Thoracic aorta (tissue), 2 donors: Measurements from ENCODE around the gene CFAP65. TPM values are rescaled to one million over a fixed set of nuclear protein-coding genes. Genes with fewer than 3 reads are reported as not detected.
A peak's percentile ranks its signal among the peaks of the same experiment; 100 is the strongest.

Experiments
- ATAC-seq: fragments of 150-250 bp; one replicate; pipeline ENCODE4 v1.8.0; 2017; ENCODE audit warnings: low read depth; ENCODE audit not compliant: insufficient number of reproducible peaks, low FRiP score
- DNase-seq: peaks from one replicate; pipeline ENCODE4 v3.0.0-alpha.2; 2020; ENCODE audit warnings: low spot score
- H3K27ac ChIP-seq, 2 donors: fragments of 200-600 bp; sonication (generic); 1 replicate in 1 of 2; 2 replicates in 1 of 2; pipeline ENCODE4 v1.5.1; 2016; ENCODE audit warnings: mild to moderate bottlenecking in 2 of 2, moderate library complexity in 2 of 2
- H3K27me3 ChIP-seq: fragments of 200-600 bp; sonication (generic); replicated peaks from 2 replicates; pipeline ENCODE4 v1.6.0; 2016; ENCODE audit warnings: mild to moderate bottlenecking; ENCODE audit not compliant: insufficient read depth
- H3K36me3 ChIP-seq: fragments of 200-600 bp; sonication (generic); one replicate; pipeline ENCODE4 v1.5.1; 2016
- H3K4me1 ChIP-seq, 2 donors: fragments of 200-600 bp; sonication (generic); 1 replicate in 1 of 2; 2 replicates in 1 of 2; pipeline versions ENCODE4 v1.5.1 to v1.6.0; 2016; ENCODE audit warnings: low read depth in 2 of 2, mild to moderate bottlenecking in 1 of 2; ENCODE audit not compliant: control insufficient read depth in 1 of 2
- H3K4me3 ChIP-seq: fragments of 200-600 bp; sonication (generic); 2 replicates; pipeline ENCODE4 v1.5.1; 2016; ENCODE audit warnings: mild to moderate bottlenecking
- H3K9me3 ChIP-seq: fragments of 200-600 bp; sonication (generic); 2 replicates; pipeline ENCODE4 v1.5.1; 2016
- total RNA-seq, 2 donors: library from RNA; depleted of rRNA; stranded (reverse); fragments of >200 nt; gene quantifications; one replicate each; pipeline versions ENCODE4 v1.1.0 to v1.2.3, GENCODE V29; 2016
- TF ChIP-seq, protein P1 (sequence below): fragments of 200-600 bp; sonication (generic); IDR thresholded peaks from one replicate; pipeline ENCODE4 v1.5.1; 2019; ENCODE audit warnings: antibody characterized with exemption

Gene CFAP65
- total RNA-seq, 2 donors from 2014 or later: not detected

DNA sequence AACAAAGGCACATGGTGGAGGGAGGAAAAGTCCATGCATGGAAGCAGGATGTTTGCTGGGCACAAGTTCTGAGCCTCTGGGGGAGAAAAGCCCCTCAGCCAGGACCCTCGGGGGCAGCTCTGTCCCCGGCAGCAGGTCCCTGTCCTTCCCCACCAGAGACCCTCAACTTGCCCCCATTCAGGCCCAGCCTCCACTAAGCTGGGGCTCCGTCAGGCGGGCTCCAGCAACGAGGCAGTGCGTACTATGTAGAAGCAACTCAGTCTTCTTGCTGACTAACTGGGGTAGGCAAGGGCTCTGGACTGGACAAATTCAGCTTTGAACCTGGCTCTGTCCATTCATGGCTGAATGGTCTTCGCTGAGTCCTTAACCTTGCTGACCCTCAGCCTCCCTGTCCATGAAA lies 23.0 kb downstream of the CFAP65 start:
- H3K4me1 ChIP-seq: peaks cover 9 to 29% of the 10 kb centered on the region in 2 donors
- H3K27me3 ChIP-seq: no peaks in the 10 kb centered on the region
- H3K9me3 ChIP-seq: no peaks in the 10 kb centered on the region
- H3K36me3 ChIP-seq: no peaks in the 10 kb centered on the region
- ATAC-seq: no peak
- H3K4me3 ChIP-seq: no peak overlapping the region
- TF ChIP-seq, protein P1, sequence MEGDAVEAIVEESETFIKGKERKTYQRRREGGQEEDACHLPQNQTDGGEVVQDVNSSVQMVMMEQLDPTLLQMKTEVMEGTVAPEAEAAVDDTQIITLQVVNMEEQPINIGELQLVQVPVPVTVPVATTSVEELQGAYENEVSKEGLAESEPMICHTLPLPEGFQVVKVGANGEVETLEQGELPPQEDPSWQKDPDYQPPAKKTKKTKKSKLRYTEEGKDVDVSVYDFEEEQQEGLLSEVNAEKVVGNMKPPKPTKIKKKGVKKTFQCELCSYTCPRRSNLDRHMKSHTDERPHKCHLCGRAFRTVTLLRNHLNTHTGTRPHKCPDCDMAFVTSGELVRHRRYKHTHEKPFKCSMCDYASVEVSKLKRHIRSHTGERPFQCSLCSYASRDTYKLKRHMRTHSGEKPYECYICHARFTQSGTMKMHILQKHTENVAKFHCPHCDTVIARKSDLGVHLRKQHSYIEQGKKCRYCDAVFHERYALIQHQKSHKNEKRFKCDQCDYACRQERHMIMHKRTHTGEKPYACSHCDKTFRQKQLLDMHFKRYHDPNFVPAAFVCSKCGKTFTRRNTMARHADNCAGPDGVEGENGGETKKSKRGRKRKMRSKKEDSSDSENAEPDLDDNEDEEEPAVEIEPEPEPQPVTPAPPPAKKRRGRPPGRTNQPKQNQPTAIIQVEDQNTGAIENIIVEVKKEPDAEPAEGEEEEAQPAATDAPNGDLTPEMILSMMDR: no peak
- no peak for DNase-seq
- peak overlapping the region; percentile 4 to 48 for H3K27ac ChIP-seq

DNA sequence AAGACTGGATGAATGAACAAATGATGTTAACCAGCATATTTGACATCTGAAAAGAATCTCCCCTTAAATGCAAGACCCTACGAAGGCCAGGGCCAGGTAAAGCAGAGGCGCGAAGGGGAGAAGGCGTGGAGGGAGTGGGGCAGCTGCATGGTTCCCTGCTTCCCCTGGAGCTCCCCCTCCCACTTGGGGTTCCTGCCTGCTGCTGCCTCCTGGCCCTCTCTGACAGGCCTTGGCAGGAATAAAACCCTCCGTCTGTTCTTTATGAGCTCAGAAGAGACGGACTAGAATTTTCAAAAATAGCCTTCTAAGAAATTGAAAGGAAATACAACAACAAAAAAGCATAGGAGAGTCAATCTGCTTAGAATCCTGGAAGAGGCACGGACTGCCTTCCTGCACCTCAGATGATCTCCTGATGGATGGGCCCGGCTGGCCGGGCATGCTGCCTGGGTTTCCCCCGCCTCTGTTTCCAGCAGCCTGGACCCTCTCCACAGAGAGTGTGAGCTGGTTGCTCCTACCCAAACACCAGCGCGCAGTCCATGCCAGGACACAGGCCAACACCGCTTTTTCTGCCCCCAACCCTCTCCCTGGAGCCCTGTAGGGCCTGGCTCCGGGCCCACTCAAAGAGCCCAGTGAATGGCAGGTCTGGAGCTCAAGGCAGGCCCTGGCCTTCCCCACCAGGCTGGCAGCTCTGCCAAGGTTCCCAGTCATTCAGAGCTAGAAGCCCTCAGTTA lies 23.9 kb downstream of the CFAP65 start:
- Histone ChIP-seq H3K27me3 (no peaks in the 10 kb centered on the region), H3K27ac (peak overlapping the region; percentile 40 to 48), H3K4me1 (peaks cover 9 to 29% of the 10 kb centered on the region in 2 donors), H3K9me3 (no peaks in the 10 kb centered on the region), H3K4me3 (peak overlapping the region; percentile 43), H3K36me3 (no peaks in the 10 kb centered on the region)
- ATAC-seq: no peak
- TF ChIP-seq, protein P1: no peak
- DNase-seq: no peak

DNA sequence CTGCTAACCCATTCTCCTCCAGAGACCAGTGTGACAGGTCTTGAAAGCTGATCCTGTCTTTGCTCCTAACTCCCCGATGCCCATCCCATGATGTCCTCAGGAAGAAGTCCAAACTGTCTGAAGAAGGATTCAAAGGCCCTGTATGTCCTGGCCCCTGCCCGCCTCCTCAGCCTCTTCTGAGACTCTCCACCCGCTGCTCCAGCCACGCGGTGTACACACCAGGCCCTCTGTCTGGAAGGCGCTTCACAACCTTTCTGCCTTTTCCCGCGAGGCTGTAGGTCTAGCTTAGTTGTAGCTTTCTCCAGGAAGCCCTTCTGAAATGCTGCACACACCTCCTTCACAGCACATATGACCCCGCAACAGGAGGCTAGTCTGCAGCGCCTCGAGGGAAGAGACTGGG lies 24.6 kb downstream of the CFAP65 start:
- H3K36me3 ChIP-seq: no peaks in the 10 kb centered on the region
- peaks cover 9 to 29% of the 10 kb centered on the region in 2 donors for H3K4me1 ChIP-seq
- TF ChIP-seq, protein P1: no peak
- ATAC-seq (no peak), DNase-seq (no peak)
- H3K4me3 ChIP-seq: no peak overlapping the region
- no peaks in the 10 kb centered on the region for H3K9me3 ChIP-seq
- H3K27me3 ChIP-seq: no peaks in the 10 kb centered on the region
- H3K27ac ChIP-seq: no peak overlapping the region

DNA sequence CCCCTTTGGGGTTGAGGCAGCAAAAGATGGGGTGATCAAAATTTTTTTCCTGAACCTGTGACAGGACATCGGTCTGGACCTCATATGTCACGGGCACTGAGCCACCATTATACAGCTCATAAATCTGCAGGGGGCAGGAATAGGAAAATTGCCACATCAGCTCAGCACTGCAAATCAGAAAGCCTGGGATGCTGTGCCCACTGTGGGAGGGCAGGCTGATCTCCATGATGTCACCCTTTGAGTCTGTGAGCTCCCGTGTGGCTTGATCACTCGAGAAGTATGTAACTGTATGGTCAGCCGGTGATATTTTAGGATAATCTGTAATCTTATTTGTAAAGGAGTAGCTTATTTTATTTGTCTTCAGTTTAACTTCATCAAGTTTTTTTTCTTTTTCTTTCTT lies 30.4 kb downstream of the CFAP65 start:
- Histone ChIP-seq H3K4me1 (no peaks in the 10 kb centered on the region), H3K4me3 (no peak overlapping the region), H3K9me3 (no peaks in the 10 kb centered on the region), H3K27me3 (no peaks in the 10 kb centered on the region), H3K36me3 (no peaks in the 10 kb centered on the region), H3K27ac (no peak overlapping the region)
- no peak for ATAC-seq
- no peak for DNase-seq
- TF ChIP-seq, protein P1: no peak

DNA sequence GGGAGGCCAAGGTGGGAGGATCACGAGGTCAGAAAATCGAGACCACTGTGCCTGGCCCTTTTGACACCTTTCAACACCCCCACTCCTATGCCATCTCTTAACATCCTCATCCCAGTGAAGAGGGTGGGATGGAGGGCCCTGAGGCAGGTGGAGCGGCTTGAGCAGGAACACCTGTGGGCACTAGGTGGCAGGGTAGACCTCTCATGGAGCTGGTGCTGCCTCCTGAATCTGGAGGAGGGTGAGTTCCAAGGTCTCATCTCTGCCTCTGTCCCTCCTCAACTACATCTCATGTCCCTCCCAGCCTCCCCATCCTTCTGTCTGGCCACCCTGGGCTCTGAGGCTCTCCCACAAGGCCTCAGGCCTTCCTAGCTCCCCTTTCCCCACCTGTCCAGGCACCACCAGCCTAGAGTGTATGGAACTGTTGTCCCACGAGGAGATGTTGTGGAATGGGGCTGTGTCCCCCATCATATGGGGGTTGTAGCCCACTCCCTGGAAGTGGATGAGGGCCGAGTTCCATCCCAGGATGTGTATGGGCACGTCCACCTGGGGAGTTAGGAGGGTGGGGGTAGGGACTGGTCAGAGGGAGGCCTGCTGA lies 31.1 kb downstream of the CFAP65 start:
- Histone ChIP-seq H3K4me3 (no peak overlapping the region), H3K27ac (no peak overlapping the region), H3K9me3 (no peaks in the 10 kb centered on the region), H3K4me1 (no peaks in the 10 kb centered on the region), H3K27me3 (no peaks in the 10 kb centered on the region), H3K36me3 (no peaks in the 10 kb centered on the region)
- DNase-seq (no peak), ATAC-seq (no peak)
- TF ChIP-seq, protein P1: no peak
